IPS-15b (cell line): ENCODE results near the gene STAT1.

ENCODE experiments used
- H3K27me3 ChIP-seq: one replicate; pipeline ENCODE4 v1.6.1; 2013; ENCODE audit warnings: low read length; ENCODE audit not compliant: control insufficient read depth, insufficient read depth
- H3K36me3 ChIP-seq: one replicate; pipeline ENCODE4 v1.6.1; 2013; ENCODE audit warnings: low read length; ENCODE audit not compliant: control insufficient read depth, insufficient read depth
- H3K4me1 ChIP-seq: one replicate; pipeline ENCODE4 v1.6.1; 2013; ENCODE audit warnings: mild to moderate bottlenecking, low read length; ENCODE audit not compliant: control insufficient read depth, insufficient read depth
- H3K4me3 ChIP-seq: one replicate; pipeline ENCODE4 v1.5.1; 2013; ENCODE audit warnings: low read depth, low read length
- H3K9ac ChIP-seq: one replicate; pipeline ENCODE4 v1.6.1; 2013; ENCODE audit warnings: low read depth, mild to moderate bottlenecking, low read length
- H3K9me3 ChIP-seq: one replicate; pipeline ENCODE4 v1.6.1; 2013; ENCODE audit warnings: mild to moderate bottlenecking, low read length; ENCODE audit not compliant: control insufficient read depth, insufficient read depth

STAT1 gene

DNA sequence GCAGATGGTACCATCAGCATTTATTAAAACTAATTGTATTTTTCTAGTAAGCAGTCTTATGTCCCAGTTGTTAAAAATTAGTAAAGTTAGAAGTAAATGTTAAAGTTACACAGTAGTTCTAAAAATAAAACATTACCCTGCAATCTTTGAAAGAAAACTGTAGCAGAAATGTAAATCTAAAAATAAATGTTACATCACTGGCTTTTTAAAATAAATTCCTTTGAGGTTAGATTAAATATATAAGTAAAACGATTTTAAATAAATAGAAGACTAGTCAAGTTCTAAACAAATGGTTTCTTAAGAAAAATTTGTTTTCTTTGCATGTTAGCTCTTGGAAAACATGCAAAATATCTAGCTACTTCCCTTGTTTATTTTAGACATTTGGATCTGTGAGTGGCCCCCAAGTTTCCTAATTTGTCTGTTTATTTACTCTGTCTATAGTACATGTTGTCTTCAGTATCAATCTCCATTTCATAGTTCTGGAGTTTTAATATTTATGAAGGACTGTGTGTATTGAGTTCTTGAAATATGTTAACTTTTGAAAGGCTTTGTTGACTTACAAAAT, 75.1 kb downstream of the STAT1 start:
- Histone ChIP-seq H3K36me3 (no peaks in the 10 kb centered on the region), H3K4me3 (no peak overlapping the region), H3K4me1 (peaks cover 21% of the 10 kb centered on the region), H3K9me3 (no peaks in the 10 kb centered on the region), H3K27me3 (no peaks in the 10 kb centered on the region), H3K9ac (no peak overlapping the region)

DNA sequence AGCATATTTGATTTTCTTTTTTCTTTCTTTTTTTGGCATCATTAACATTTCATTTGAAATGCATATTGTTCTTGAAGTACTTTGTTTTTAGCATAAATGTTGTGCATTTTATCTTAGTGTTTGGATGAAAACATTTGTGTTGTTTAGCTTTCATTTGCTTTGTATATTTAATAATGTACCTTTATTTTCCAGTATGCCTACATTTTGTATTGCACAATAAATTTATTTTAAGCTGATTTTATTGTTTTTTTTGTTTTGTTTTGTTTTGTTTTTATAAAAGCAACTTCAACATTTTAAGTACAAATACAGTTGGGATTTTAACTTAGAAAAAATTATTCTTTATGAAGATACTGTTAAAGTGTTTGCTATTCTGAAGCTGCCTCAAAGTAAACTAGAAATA, 78.9 kb downstream of the STAT1 start:
- Histone ChIP-seq H3K9me3 (no peaks in the 10 kb centered on the region), H3K27me3 (no peaks in the 10 kb centered on the region), H3K9ac (no peak overlapping the region), H3K36me3 (no peaks in the 10 kb centered on the region), H3K4me3 (no peak overlapping the region), H3K4me1 (peaks cover 30% of the 10 kb centered on the region)

DNA sequence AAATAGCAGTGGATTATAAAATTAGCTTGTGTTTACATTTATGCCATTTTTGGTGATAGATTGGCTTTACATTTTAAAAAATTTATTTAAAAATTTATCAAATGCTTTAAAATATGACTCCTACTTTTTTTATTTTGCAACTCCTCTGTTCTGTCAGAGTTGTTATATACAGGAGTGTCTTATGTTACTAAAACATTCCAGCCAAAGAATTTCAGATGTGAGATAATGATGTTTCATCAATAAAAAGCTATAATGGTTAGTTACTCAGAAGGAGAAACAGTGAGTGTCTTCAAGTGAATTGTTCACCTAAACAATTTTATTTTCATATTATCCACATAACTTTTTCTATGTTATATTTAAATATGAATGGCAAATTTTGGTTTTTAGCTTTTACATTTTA, 80.6 kb downstream of the STAT1 start:
- Histone ChIP-seq H3K4me3 (no peak overlapping the region), H3K9ac (no peak overlapping the region), H3K4me1 (peaks cover 27% of the 10 kb centered on the region), H3K27me3 (no peaks in the 10 kb centered on the region), H3K9me3 (no peaks in the 10 kb centered on the region), H3K36me3 (no peaks in the 10 kb centered on the region)

DNA sequence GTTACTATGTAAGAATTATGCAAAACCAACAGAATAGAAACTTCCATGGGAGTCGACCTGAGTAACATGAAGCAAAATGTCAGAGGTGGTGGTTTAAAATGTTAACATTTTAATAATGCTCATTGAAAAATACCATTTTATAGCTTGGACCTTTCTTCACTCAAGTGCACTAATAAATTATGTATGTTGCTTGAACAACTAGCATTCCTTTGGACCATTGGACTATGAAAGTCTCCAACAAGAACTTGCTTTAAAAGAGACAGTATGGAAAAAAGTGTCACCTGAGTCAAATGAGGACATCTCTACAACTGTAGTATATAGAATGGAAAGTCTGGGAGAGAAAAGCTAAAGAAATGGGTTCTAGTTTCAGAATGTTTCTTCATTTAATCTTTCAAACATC, 81.5 kb downstream of the STAT1 start:
- Histone ChIP-seq H3K4me3 (no peak overlapping the region), H3K36me3 (no peaks in the 10 kb centered on the region), H3K4me1 (peaks cover 27% of the 10 kb centered on the region), H3K9me3 (no peaks in the 10 kb centered on the region), H3K27me3 (no peaks in the 10 kb centered on the region), H3K9ac (no peak overlapping the region)

DNA sequence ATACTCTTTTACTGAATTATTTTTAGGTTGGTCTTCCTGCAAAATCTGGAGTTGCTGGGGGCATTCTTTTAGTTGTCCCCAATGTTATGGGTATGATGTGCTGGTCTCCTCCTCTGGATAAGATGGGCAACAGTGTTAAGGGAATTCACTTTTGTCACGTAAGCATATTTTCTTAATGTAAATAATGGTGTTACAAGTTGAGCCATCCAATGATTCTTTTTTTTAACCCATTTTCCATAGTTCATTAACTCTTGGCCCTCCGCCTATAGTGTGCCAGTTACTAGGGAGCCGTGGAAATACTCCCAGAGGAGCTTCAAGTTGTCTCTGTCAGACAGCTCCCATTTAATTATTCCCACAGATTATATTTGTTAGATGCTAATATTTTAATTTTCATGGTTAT, 83.6 kb downstream of the STAT1 start:
- Histone ChIP-seq H3K9me3 (no peaks in the 10 kb centered on the region), H3K9ac (no peak overlapping the region), H3K27me3 (no peaks in the 10 kb centered on the region), H3K36me3 (no peaks in the 10 kb centered on the region), H3K4me1 (peaks cover 18% of the 10 kb centered on the region), H3K4me3 (no peak overlapping the region)

DNA sequence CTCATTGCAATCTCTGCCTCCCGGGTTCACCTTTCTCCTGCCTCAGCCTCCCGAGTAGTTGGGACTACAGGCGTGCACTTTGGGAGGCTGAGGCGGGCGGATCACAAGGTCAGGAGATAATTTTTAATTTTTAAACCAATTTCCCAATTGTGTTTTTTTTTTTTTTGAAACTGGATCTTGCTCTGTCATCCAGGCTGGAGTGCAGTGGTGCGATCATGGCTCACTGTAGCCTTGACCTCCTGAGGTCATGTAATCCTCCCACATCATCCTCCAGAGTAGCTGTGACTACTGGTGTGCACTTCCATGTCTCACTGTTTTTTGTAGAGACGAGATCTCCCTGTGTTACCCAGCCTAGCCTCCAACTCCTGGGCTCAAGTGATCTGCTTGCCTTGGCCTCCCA, 84.1 kb downstream of the STAT1 start:
- Histone ChIP-seq H3K36me3 (no peaks in the 10 kb centered on the region), H3K27me3 (no peaks in the 10 kb centered on the region)

DNA sequence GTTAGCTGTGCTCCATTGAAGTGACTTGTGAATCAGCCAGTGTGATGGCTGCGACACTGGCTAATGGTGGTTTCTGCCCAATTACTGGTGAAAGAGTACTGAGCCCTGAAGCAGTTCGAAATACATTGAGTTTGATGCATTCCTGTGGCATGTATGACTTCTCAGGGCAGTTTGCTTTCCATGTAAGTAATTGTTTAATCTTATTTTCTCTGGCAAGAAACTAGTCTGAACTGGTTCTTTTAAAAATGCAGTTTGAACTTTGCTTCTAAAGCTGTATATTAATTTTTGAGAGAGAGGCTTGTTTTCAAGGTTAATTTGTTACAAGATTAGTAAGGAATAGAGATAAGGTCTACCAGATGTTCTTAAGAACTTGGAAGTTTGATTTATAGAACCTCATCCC, 86.7 kb downstream of the STAT1 start:
- no peaks in the 10 kb centered on the region for H3K9me3 ChIP-seq
- no peaks in the 10 kb centered on the region for H3K36me3 ChIP-seq
- H3K27me3 ChIP-seq: no peaks in the 10 kb centered on the region
- peaks cover 9% of the 10 kb centered on the region for H3K4me1 ChIP-seq
- no peak overlapping the region for H3K4me3 ChIP-seq
- H3K9ac ChIP-seq: no peak overlapping the region

More for the DNA sequence above, 84.1 kb downstream of the STAT1 start:
- H3K4me1 ChIP-seq: peaks cover 16% of the 10 kb centered on the region
- H3K4me3 ChIP-seq: no peak overlapping the region
- H3K9me3 ChIP-seq: no peaks in the 10 kb centered on the region
- H3K9ac ChIP-seq: no peak overlapping the region

DNA sequence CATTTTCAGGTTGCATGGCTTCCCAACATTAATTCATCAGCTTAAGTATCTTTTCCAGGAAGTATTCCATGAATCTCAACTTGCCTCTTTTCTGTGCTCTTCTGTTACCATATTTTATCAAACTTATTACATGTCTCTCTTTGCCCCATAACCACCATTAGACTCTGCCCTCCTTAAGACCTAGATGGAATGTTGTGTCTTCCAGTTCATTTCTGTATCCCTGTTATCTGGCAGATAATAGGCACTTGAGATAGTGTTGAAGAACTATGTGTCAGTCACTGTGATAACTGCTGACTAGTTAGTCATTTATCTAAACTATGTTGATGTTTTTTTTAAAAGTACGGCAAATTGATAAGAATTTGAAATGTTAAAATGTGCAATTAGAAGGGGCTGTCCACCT, 91.6 kb downstream of the STAT1 start:
- Histone ChIP-seq H3K4me3 (no peak overlapping the region), H3K4me1 (no peaks in the 10 kb centered on the region), H3K36me3 (no peaks in the 10 kb centered on the region), H3K9ac (no peak overlapping the region), H3K27me3 (no peaks in the 10 kb centered on the region), H3K9me3 (no peaks in the 10 kb centered on the region)

DNA sequence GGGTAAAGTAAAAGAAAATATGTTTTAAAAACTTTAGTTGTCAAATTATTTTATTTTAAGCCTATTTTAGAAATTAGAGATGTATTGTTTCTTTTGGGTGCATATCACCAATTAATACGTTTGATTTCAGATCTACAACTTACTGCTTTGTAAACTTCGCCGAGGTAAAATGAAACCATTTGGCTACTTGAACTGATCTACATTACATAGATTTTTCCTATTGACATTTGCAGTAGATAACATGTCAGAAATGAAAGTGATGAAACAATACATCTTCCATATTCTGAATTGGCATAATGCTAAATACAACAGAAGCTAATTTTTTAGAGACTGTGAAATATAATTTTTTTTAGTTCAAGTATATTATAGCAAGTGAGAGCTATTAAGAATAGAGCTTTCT, 93.9 kb downstream of the STAT1 start:
- Histone ChIP-seq H3K4me1 (no peaks in the 10 kb centered on the region), H3K36me3 (no peaks in the 10 kb centered on the region), H3K27me3 (no peaks in the 10 kb centered on the region), H3K9me3 (no peaks in the 10 kb centered on the region), H3K9ac (no peak overlapping the region), H3K4me3 (no peak overlapping the region)
